SK-N-SH (cell line): ENCODE results near the gene FA2H. TPM values are rescaled to one million over a fixed set of nuclear protein-coding genes. Genes with fewer than 3 reads are reported as not detected.

Experiments used
- CTCF ChIA-PET: fragments of 300-600, 350-600 bp; formaldehyde crosslinking; extraction: SDS; loops from one replicate; lab custom pipeline; 2021; lab: Yijun Ruan, JAX
- POLR2A ChIA-PET: fragments of 350-600 bp; sonication (Branson Sonifier 250); formaldehyde crosslinking; extraction: SDS; loops from one replicate; lab custom pipeline; 2020; ENCODE audit warnings: antibody characterized with exemption, inconsistent platforms; lab: Yijun Ruan, JAX
- DNase-seq: peaks from one replicate; pipeline ENCODE4 v3.0.0; 2012
- H2AFZ ChIP-seq: fragments of 200-600 bp; sonication (generic); 2 replicates; pipeline ENCODE4 v1.8.1; 2016; ENCODE audit warnings: antibody characterized with exemption, mild to moderate bottlenecking, low read depth
- H3F3A ChIP-seq: fragments of 200-600 bp; sonication (generic); replicated peaks from 2 replicates; pipeline ENCODE3; 2016; ENCODE audit warnings: antibody characterized with exemption, mild to moderate bottlenecking; ENCODE audit not compliant: insufficient read depth
- H3K27ac ChIP-seq, 2 experiments: fragments of 200-500 bp in 1 of 2; fragments of 200-600 bp in 1 of 2; sonication (Bioruptor generic) in 1 of 2; sonication (generic), shearing (Covaris generic) in 1 of 2; 2 replicates each; pipeline versions ENCODE4 v1.5.1 to v1.6.1; 2014 to 2016; ENCODE audit warnings: low read depth in 2 of 2, inconsistent platforms in 1 of 2, low read length in 1 of 2, mild to moderate bottlenecking in 1 of 2, mixed read lengths in 1 of 2
- H3K27me3 ChIP-seq: fragments of 200-600 bp; sonication (generic), shearing (Covaris generic); 2 replicates; pipeline ENCODE4 v1.6.1; 2016; ENCODE audit warnings: mixed run types; ENCODE audit not compliant: insufficient read depth
- H3K36me3 ChIP-seq, 2 experiments: fragments of 200-500 bp in 1 of 2; fragments of 200-600 bp in 1 of 2; sonication (Bioruptor generic) in 1 of 2; sonication (generic) in 1 of 2; replicated peaks in 1 of 2; 2 replicates each; pipeline versions ENCODE3 to v1.5.1; 2014 to 2016; ENCODE audit warnings: low read length in 1 of 2, mild to moderate bottlenecking in 1 of 2; ENCODE audit not compliant: insufficient read depth in 2 of 2, control insufficient read depth in 1 of 2
- H3K4me1 ChIP-seq, 2 experiments: fragments of 200-500 bp in 1 of 2; fragments of 200-600 bp in 1 of 2; sonication (Bioruptor generic) in 1 of 2; sonication (generic), shearing (Covaris generic) in 1 of 2; 2 replicates each; pipeline versions ENCODE4 v1.5.1 to v1.6.1; 2014 to 2016; ENCODE audit warnings: low read depth in 1 of 2, low read length in 1 of 2, mixed run types in 1 of 2; ENCODE audit not compliant: insufficient read depth in 2 of 2, control insufficient read depth in 1 of 2
- H3K4me2 ChIP-seq: fragments of 200-600 bp; sonication (generic), shearing (Covaris generic); 2 replicates; pipeline ENCODE4 v1.6.1; 2017; ENCODE audit warnings: mixed run types
- H3K4me3 ChIP-seq, 2 experiments: fragments of 200-500 bp in 1 of 2; fragments of 200-600 bp in 1 of 2; sonication (Bioruptor generic) in 1 of 2; sonication (generic), shearing (Covaris generic) in 1 of 2; 2 replicates each; pipeline versions ENCODE4 v1.5.1 to v1.8.1; 2014 to 2016; ENCODE audit warnings: low read depth in 2 of 2, inconsistent platforms in 1 of 2, low read length in 1 of 2, mild to moderate bottlenecking in 1 of 2, mixed read lengths in 1 of 2, moderate library complexity in 1 of 2
- H3K79me2 ChIP-seq: fragments of 200-600 bp; sonication (generic); 2 replicates; pipeline ENCODE4 v1.8.1; 2017; ENCODE audit warnings: mild to moderate bottlenecking; ENCODE audit not compliant: insufficient read depth
- H3K9ac ChIP-seq: fragments of 200-600 bp; sonication (generic); 2 replicates; pipeline ENCODE4 v1.6.1; 2017; ENCODE audit warnings: mixed run types
- H3K9me2 ChIP-seq: fragments of 200-600 bp; sonication (generic); 2 replicates; pipeline ENCODE4 v1.6.1; 2017; ENCODE audit warnings: mixed run types
- H3K9me3 ChIP-seq: fragments of 200-600 bp; sonication (generic); 2 replicates; pipeline ENCODE4 v1.6.1; 2017; ENCODE audit warnings: mixed run types, mild to moderate bottlenecking, moderate library complexity
- H4K20me1 ChIP-seq: fragments of 200-600 bp; sonication (generic); 2 replicates; pipeline ENCODE4 v1.6.1; 2017; ENCODE audit warnings: mild to moderate bottlenecking, mixed run types; ENCODE audit not compliant: insufficient read depth
- CHD2 ChIP-seq: fragments of 150-350 bp; IDR thresholded peaks from 2 replicates; pipeline ENCODE4 v1.6.1; 2018; ENCODE audit warnings: low read length; ENCODE audit not compliant: partially characterized antibody
- CTCF ChIP-seq: fragments of 200-600 bp; sonication (generic); IDR thresholded peaks from 2 replicates; pipeline ENCODE4 v1.6.1; 2017; ENCODE audit warnings: antibody characterized with exemption, mild to moderate bottlenecking, moderate library complexity
- EZH2phosphoT487 ChIP-seq: fragments of 200-600 bp; sonication (generic); IDR thresholded peaks from 2 replicates; pipeline ENCODE4 v1.6.1; 2017; ENCODE audit warnings: low read depth, mixed run types, mild to moderate bottlenecking, antibody characterized with exemption, moderate library complexity, borderline replicate concordance
- FOSL2 ChIP-seq: IDR thresholded peaks from 2 replicates; pipeline ENCODE4 v1.4.0; 2012; ENCODE audit warnings: low read depth, mild to moderate bottlenecking, moderate library complexity, borderline replicate concordance
- FOXM1 ChIP-seq: IDR thresholded peaks from 2 replicates; pipeline ENCODE4 v1.4.0; 2012; ENCODE audit warnings: low read depth, mild to moderate bottlenecking
- IRF3 ChIP-seq: fragments of 150-350 bp; IDR thresholded peaks from 2 replicates; pipeline ENCODE4 v1.6.1; 2016; ENCODE audit warnings: mild to moderate bottlenecking, low read depth, low read length
- JUND ChIP-seq: IDR thresholded peaks from 2 replicates; pipeline ENCODE4 v1.4.0; 2012
- MEF2A ChIP-seq: IDR thresholded peaks from 2 replicates; pipeline ENCODE4 v1.4.0; 2012; ENCODE audit warnings: low read depth, borderline replicate concordance
- MXI1 ChIP-seq: IDR thresholded peaks from 2 replicates; pipeline ENCODE4 v1.6.1; 2012; ENCODE audit warnings: mild to moderate bottlenecking, low read depth, low read length, improper control_type of control experiment
- RAD21 ChIP-seq: IDR thresholded peaks from 2 replicates; pipeline ENCODE4 v1.6.1; 2012; ENCODE audit warnings: mild to moderate bottlenecking, low read length
- RCOR1 ChIP-seq: fragments of 150-350 bp; IDR thresholded peaks from 2 replicates; pipeline ENCODE4 v1.6.1; 2017; ENCODE audit warnings: antibody characterized with exemption, low read length
- REST ChIP-seq: IDR thresholded peaks from 2 replicates; pipeline ENCODE4 v1.6.1; 2012; ENCODE audit warnings: mild to moderate bottlenecking, low read depth, low read length, moderate library complexity
- SIN3A ChIP-seq: IDR thresholded peaks from 2 replicates; pipeline ENCODE4 v1.6.1; 2012; ENCODE audit warnings: low read depth, mild to moderate bottlenecking, low read length, moderate library complexity, borderline replicate concordance
- SMC3 ChIP-seq: IDR thresholded peaks from 2 replicates; pipeline ENCODE4 v1.6.1; 2012; ENCODE audit warnings: low read depth, low read length, improper control_type of control experiment
- TCF12 ChIP-seq: IDR thresholded peaks from 2 replicates; pipeline ENCODE4 v1.4.0; 2012
- TEAD4 ChIP-seq: IDR thresholded peaks from 2 replicates; pipeline ENCODE4 v1.4.0; 2012; ENCODE audit warnings: mild to moderate bottlenecking, borderline replicate concordance; ENCODE audit not compliant: insufficient read depth
- WGBS: methylation state at CpG from one replicate; pipeline ENCODE4 v1.1.6; 2017; ENCODE audit warnings: low lambda C conversion rate; 5-methylcytosine and 5-hydroxymethylcytosine counted together
- polyA plus RNA-seq, 3 experiments: library from polyadenylated mRNA; depleted of rRNA; stranded (reverse); fragments of >200 nt; gene quantifications; 2 replicates each; pipeline ENCODE4 v1.2.3, GENCODE V29; 2012
- TF ChIP-seq, protein P1 (sequence below): IDR thresholded peaks from 2 replicates; pipeline ENCODE4 v1.4.0; 2012; ENCODE audit warnings: low read depth

Gene FA2H
- polyA plus RNA-seq, 1 of the 3 experiments (the other 2 are of a cell fraction) = not detected

DNA sequence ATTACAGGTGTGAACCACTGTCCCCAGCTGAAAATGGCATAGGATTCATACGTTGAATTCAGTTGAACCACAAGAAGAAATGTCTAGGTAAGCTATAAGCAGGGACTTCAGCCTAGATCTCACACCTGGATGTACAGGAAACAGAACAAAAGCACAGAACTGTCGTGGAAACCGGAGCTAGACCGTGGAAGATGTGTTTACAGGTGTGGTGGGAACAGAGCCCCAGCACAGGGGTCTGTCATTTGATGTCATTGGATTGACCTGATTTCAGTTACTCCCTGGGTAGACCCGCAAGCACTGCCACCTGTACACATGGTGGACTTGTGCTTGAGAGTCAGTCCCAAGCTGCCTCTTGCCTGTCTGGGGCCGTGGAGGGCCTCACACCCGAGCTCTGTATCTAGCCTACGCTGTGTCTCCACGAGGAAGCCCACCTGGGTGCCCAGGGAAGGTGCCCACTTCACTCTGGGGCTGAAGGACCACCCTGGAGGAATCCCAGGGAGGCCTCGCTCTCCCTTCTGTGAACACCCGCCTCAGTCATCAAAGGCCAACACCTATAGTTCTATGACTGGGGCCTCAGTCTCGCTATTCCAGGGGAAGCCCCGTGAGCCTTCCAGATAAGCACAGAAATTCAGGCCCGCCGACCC, 41.8 kb downstream of the FA2H start:
- Histone ChIP-seq H3K36me3 (no peaks in the 10 kb centered on the region), H3K4me1 (peaks cover 0 to 20% of the 10 kb centered on the region in 2 experiments; a peak in 1 of 4 replicates), H3K4me3 (no peak overlapping the region), H2AFZ (no peak overlapping the region), H3K9ac (no peak overlapping the region), H3K4me2 (no peak overlapping the region), H3K27ac (no peak overlapping the region), H3K9me3 (no peaks in the 10 kb centered on the region), H3K9me2 (no peaks in the 10 kb centered on the region), H3F3A (no peaks in the 10 kb centered on the region), H4K20me1 (no peaks in the 10 kb centered on the region), H3K27me3 (no peaks in the 10 kb centered on the region), H3K79me2 (no peaks in the 10 kb centered on the region)
- CTCF ChIA-PET = interaction anchor here (0.9 kb wide), 1 partner anchor 23 kb away, joined by 3 read pairs; no protein-coding TSS in a partner anchor
- DNase-seq = no peak
- 52% methylated on average over 7 of the region's 15 CpGs for WGBS
- POLR2A ChIA-PET = no interaction called here
- TF ChIP-seq MEF2A = no peak
- TF ChIP-seq RAD21 = no peak
- TF ChIP-seq SIN3A = no peak
- no peak for TF ChIP-seq JUND
- TF ChIP-seq IRF3 = no peak
- TF ChIP-seq, protein P1, sequence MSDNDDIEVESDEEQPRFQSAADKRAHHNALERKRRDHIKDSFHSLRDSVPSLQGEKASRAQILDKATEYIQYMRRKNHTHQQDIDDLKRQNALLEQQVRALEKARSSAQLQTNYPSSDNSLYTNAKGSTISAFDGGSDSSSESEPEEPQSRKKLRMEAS = no peak
- no peak for TF ChIP-seq EZH2phosphoT487
- no peak for TF ChIP-seq MXI1
- no peak for TF ChIP-seq TEAD4
- no peak for TF ChIP-seq TCF12
- no peak for TF ChIP-seq FOSL2
- no peak for TF ChIP-seq SMC3
- no peak for TF ChIP-seq CHD2
- no peak for TF ChIP-seq REST
- TF ChIP-seq RCOR1 = no peak
- no peak for TF ChIP-seq FOXM1
- TF ChIP-seq CTCF = no peak
